ENCODE measurements around the gene FOXA3. TPM values are rescaled to one million over a fixed set of nuclear protein-coding genes. Genes with fewer than 3 reads are reported as not detected.

The FOXA3 gene
- total RNA-seq, 3 donors from 2014 or later = 14.1 to 33.7 (median 32.9) TPM

DNA sequence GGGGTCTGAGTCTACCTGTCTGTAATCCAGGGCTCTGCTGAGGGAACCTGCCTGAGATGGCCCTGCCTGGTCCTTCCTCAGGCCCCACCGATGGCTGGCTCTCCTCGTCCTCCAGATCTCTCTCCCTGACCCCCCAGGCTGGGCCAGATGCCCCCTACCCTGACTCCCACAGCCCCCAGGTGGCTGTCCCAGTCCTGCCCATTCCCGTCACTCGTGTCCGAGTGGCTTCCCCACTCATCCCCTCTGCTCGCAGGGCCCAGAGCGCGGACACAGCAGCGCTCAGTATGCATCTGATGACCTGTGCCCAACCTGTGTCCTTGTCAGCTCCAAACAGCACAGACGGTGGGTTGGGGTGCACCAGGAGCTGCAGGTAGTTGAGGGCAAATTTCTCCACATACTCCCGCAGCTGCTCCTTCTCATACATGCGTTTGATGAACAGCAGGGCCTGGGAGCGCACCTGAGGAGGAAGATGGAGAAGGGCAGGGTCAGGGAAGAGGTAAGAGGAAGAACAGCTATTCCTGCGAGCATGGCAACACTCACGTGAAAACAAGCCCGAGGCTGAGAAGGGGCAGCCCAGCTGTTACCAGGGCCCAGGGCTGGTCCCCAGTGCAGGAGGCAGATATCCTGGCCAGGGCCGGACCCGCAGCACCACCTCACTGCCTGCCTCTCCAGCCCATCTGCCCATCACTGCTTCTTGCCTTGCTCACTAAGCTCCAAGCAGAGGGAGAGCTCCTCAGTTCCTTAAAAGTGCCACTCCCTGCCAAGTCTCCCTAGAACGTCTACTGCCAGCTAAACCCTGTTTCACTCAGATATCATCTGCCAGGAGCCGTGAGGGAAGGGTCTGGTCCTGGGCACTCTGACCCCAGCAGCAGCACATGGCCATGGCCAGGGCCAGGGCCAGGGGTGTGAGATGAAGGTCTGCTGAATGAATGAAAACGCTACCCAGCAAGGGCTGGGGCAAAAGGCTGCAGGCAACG, 37.9 kb upstream of the FOXA3 start:
- ATAC-seq (no peak), DNase-seq (no peak)
- intact Hi-C loops (cut with DNase I, micrococcal nuclease) = no loop called here
- Histone ChIP-seq H3K4me3 (no peak overlapping the region), H3K9me3 (no peaks in the 10 kb centered on the region), H3K36me3 (ENCODE audit: low read depth) (peaks cover 5% of the 10 kb centered on the region), H3K4me1 (ENCODE audit: low read depth) (no peaks in the 10 kb centered on the region)
- TF ChIP-seq, protein P1, sequence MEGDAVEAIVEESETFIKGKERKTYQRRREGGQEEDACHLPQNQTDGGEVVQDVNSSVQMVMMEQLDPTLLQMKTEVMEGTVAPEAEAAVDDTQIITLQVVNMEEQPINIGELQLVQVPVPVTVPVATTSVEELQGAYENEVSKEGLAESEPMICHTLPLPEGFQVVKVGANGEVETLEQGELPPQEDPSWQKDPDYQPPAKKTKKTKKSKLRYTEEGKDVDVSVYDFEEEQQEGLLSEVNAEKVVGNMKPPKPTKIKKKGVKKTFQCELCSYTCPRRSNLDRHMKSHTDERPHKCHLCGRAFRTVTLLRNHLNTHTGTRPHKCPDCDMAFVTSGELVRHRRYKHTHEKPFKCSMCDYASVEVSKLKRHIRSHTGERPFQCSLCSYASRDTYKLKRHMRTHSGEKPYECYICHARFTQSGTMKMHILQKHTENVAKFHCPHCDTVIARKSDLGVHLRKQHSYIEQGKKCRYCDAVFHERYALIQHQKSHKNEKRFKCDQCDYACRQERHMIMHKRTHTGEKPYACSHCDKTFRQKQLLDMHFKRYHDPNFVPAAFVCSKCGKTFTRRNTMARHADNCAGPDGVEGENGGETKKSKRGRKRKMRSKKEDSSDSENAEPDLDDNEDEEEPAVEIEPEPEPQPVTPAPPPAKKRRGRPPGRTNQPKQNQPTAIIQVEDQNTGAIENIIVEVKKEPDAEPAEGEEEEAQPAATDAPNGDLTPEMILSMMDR (IDR thresholded peaks at IDR 0.05) = no peak

DNA sequence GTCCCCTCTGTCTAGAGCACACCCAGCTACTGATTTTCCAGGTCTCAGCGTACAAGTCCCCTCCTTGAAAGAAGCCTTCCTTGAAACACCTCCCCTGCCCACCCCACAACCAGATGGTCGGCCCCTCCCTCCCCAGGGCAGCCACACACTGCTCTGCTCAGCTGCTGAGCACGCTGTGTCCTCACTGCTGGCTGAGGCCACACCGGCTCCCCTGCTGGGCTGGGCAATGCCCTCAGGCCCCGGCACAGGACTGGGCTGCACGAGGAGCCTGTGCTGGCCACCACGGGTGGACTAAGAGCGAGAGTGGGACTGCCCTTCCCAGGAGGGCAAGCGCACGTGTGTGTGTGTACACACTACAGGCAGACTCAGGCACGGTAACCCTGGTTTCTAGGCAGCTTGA, 37.2 kb upstream of the FOXA3 start:
- ATAC-seq = no peak
- Histone ChIP-seq H3K4me1 (ENCODE audit: low read depth) (no peaks in the 10 kb centered on the region), H3K4me3 (no peak overlapping the region), H3K36me3 (ENCODE audit: low read depth) (peaks cover 5% of the 10 kb centered on the region), H3K9me3 (no peaks in the 10 kb centered on the region)
- intact Hi-C loops (cut with DNase I, micrococcal nuclease) = no loop called here
- TF ChIP-seq, protein P1 (IDR thresholded peaks at IDR 0.05) = no peak
- no peak for DNase-seq

DNA sequence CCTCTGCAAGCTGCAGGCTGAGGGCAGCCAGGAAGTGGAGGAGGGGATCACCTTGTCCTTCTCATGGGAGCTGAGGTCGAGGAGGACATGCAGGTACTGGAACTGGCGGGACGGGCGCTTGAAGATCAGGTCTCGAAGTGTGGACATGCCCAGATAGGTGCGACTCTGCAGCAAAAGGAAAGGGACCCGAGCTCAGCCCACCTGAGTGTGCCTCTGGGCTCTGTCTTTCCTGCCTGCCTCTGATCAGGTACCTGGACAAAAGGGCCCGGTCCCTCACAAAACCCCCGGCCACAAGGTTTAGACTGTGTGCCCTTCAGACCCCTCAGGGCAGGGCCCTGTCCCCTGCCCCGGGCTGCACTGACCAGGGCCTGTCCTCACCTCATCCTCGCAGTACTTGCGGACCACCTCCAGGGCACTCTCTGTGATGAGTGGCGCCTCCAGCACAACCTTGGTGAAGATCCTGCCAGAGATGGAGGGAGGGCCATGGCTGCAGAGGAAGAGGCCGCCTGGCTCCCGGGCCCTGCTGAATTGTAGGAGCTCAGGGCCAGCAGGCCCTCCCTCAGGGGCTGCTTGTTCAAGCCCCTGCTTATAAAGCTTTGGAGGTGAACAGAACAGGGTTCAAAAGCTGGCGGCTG, 36.5 kb upstream of the FOXA3 start:
- Histone ChIP-seq H3K36me3 (ENCODE audit: low read depth) (peaks cover 5% of the 10 kb centered on the region), H3K4me1 (ENCODE audit: low read depth) (no peaks in the 10 kb centered on the region), H3K4me3 (no peak overlapping the region), H3K9me3 (no peaks in the 10 kb centered on the region)
- intact Hi-C loops (cut with DNase I, micrococcal nuclease) = no loop called here
- ATAC-seq (no peak), DNase-seq (no peak)
- TF ChIP-seq, protein P1 (IDR thresholded peaks at IDR 0.05) = no peak

DNA sequence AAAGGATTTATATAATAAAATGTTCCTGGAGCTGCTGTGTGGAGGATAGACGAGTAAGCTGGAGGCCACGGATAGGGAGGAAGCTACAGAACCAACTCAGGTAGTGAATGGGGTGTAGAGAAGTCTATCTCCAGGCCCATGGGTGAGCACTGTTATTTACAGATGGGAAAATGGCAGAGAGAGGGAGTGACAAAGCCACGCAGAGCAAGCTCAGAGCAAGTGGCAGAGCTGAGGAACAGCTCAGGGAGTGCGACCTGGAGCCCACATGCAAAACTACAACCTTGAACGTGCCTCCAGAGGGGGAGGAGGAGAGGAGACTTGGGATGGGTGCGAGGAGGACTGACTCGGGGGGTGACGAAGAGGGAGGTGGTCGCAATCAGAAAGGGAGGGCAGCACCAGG, 35.6 kb upstream of the FOXA3 start:
- DNase-seq (no peak), ATAC-seq (no peak)
- H3K36me3 ChIP-seq (ENCODE audit: low read depth) = peaks cover 8% of the 10 kb centered on the region
- H3K4me1 ChIP-seq (ENCODE audit: low read depth) = no peaks in the 10 kb centered on the region
- H3K4me3 ChIP-seq = no peak overlapping the region
- TF ChIP-seq, protein P1 (IDR thresholded peaks at IDR 0.05) = no peak
- intact Hi-C loops (cut with DNase I, micrococcal nuclease) = no loop called here
- H3K9me3 ChIP-seq = no peaks in the 10 kb centered on the region

DNA sequence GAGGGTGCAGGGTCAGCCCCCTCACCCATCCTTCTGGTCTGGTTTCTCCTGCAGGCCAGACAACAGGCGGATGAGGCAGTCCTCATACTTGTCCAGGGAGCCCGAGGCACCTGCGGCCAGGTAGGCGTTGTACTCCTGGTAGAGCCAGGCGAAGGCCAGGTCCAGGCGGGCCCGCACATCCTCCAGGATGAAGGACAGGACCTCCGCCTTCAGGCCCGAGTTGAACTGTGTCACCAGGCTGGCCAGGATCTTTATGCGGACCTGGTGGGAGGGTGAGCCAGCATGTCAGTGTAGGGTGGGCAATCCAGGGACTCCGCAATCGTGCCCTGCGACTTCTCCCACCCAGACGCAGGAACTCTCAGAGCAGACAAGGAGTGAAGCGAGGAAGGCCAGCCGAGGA, 35.2 kb upstream of the FOXA3 start:
- TF ChIP-seq, protein P1 (IDR thresholded peaks at IDR 0.05) = no peak
- ATAC-seq (no peak), DNase-seq (no peak)
- H3K4me1 ChIP-seq (ENCODE audit: low read depth) = no peaks in the 10 kb centered on the region
- H3K4me3 ChIP-seq = no peak overlapping the region
- no peaks in the 10 kb centered on the region for H3K9me3 ChIP-seq
- intact Hi-C loops (cut with DNase I, micrococcal nuclease) = no loop called here
- H3K36me3 ChIP-seq (ENCODE audit: low read depth) = peaks cover 10% of the 10 kb centered on the region

All from mucosa of descending colon (tissue), 3 donors.